CD4-positive, alpha-beta T cell treated with Interleukin-17A for 1 hour (primary cell): ENCODE data around the gene FOXL2NB.
A peak's percentile ranks its signal among the peaks of the same experiment; 100 is the strongest.

Experiments used
- DNase-seq: peaks from one replicate; pipeline ENCODE4 v3.0.0-alpha.2; 2020

The FOXL2NB gene

GRCh38 chr3:138933068-138933668, 13.8 kb upstream of the FOXL2NB start:
- no peak for DNase-seq

GRCh38 chr3:138933981-138934691, 12.9 kb upstream of the FOXL2NB start:
- no peak for DNase-seq

GRCh38 chr3:138935505-138935862, 11.5 kb upstream of the FOXL2NB start:
- DNase-seq: no peak

GRCh38 chr3:138935863-138936740, 10.9 kb upstream of the FOXL2NB start:
- peak; percentile 65 for DNase-seq

GRCh38 chr3:138936741-138937689, 10.0 kb upstream of the FOXL2NB start:
- no peak for DNase-seq

- DNase-seq: no peak
These were observed 9.3 kb upstream of the FOXL2NB start for GRCh38 chr3:138937690-138938055.

- no peak for DNase-seq
These were observed 8.8 kb upstream of the FOXL2NB start for GRCh38 chr3:138938056-138938876.

GRCh38 chr3:138938877-138939560, 8.0 kb upstream of the FOXL2NB start:
- no peak for DNase-seq

GRCh38 chr3:138939561-138940241, 7.3 kb upstream of the FOXL2NB start:
- no peak for DNase-seq

- DNase-seq: no peak
These were observed 6.6 kb upstream of the FOXL2NB start for GRCh38 chr3:138940446-138940845.

- no peak for DNase-seq
These were observed 5.6 kb upstream of the FOXL2NB start for GRCh38 chr3:138941259-138941885.

- DNase-seq: no peak
These were observed 4.7 kb upstream of the FOXL2NB start for GRCh38 chr3:138942271-138942670.

GRCh38 chr3:138942861-138943623, 4.0 kb upstream of the FOXL2NB start:
- no peak for DNase-seq

- DNase-seq: no peak
These were observed 3.0 kb upstream of the FOXL2NB start for GRCh38 chr3:138943724-138944653.

- no peak for DNase-seq
These were observed 2.4 kb upstream of the FOXL2NB start for GRCh38 chr3:138944654-138944928.

- no peak for DNase-seq
These were observed 1.9 kb upstream of the FOXL2NB start for GRCh38 chr3:138944929-138945708.
